GM21423 (cell line): ENCODE results near the gene ASB8.

ENCODE experiments used
- ATAC-seq: cut with Tn5 transposase; IDR thresholded peaks from one replicate; pipeline ENCODE4 v1.9.1; 2021; ENCODE audit warnings: mild to moderate bottlenecking, moderate library complexity; ENCODE audit not compliant: unreplicated experiment

The ASB8 gene, protein sequence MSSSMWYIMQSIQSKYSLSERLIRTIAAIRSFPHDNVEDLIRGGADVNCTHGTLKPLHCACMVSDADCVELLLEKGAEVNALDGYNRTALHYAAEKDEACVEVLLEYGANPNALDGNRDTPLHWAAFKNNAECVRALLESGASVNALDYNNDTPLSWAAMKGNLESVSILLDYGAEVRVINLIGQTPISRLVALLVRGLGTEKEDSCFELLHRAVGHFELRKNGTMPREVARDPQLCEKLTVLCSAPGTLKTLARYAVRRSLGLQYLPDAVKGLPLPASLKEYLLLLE

GRCh38 chr12:48157018-48157888, at the start of gene ASB8:
Gene ASB8, minus strand, starts transcription at chr12:48157515. Its CDS starts 4,019 bp downstream, at chr12:48153496.
- ATAC-seq: peak; percentile 85

GRCh38 chr12:48203192-48203591, 45.9 kb upstream of the ASB8 start, which contains the start of gene OR10AD1:
Gene OR10AD1, minus strand, starts transcription at chr12:48203292. Its CDS starts 0 bp downstream, at chr12:48203292.
- no peak for ATAC-seq

DNA sequence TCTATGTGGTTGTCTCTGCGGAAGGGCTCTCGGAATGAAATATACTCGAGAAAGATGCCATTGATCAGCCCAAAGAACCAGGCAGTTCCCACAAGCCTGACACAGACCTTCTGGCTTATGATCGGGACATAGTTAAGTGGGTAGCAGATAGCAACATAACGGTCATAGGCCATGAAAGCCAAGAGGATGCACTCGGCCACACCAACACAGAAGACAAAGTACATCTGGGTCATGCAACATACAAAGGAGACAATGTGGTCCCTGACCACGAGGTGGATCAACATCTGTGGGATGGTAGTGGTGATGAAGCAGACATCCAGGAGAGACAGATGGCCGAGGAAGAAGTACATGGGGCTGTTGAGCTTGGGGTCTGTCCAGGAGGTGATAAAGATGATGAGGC, 45.5 kb upstream of the ASB8 start:
- ATAC-seq: no peak

DNA sequence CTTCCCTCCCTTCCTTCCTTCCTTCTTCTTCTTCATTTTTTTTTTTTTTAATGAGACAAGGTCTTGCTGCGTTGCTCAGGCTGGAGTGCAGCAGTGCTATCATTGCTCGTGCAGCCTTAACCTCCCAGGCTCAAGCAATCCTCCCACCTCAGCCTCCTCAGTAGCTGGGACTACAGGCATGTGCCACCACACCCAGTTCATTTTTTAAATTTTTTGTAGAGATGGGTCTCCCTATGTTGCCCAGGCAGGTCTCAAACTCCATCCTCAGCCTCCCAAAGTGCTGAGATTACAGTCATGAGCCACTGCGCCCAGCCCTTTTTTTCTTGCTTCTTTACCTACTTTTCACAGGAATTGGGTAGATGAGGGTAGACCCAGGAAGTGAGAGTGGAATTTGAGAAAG, 44.2 kb upstream of the ASB8 start:
- ATAC-seq: no peak

- ATAC-seq: no peak
These were observed 43.8 kb upstream of the ASB8 start for GRCh38 chr12:48201091-48201490.

GRCh38 chr12:48199774-48200221, 42.5 kb upstream of the ASB8 start:
- no peak for ATAC-seq

GRCh38 chr12:48198985-48199384, 41.7 kb upstream of the ASB8 start:
- ATAC-seq: no peak

GRCh38 chr12:48198672-48198971, 41.3 kb upstream of the ASB8 start:
- peak; percentile 7 for ATAC-seq

DNA sequence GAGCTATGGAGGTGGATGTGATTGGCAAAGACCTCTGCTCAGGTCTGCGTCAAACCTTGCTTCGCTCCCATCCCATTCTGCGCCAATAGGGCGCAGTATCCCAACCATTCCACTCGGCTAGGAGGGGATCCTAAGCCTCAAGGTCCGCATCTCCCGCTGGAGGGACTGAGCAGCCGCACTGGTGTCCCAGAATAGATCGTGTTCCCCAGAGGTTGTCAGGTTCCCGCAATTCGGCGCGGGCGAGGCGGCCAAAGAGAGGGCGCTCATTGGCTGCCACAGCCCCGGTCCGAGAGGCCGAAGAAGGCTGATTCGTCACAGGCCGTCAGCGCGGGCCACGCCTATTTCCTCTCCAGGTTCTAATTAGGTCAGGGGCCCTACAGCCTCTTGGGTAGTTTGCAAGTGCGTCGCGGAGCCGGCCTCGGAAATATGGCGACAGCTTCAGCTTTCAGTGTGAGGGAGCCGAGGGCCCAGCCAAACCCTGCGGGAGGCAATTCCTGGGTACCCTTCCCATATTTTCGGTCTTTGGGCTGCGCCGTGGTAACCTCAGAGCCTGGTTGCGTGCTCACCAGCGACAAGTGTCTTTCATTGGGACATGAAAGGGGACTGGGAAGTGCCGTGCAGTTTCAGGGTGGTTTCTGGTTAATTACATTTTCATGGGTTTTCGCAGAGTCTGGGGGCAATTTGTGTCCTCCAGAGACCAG, 40.8 kb upstream of the ASB8 start:
- peak; percentile 100 for ATAC-seq

DNA sequence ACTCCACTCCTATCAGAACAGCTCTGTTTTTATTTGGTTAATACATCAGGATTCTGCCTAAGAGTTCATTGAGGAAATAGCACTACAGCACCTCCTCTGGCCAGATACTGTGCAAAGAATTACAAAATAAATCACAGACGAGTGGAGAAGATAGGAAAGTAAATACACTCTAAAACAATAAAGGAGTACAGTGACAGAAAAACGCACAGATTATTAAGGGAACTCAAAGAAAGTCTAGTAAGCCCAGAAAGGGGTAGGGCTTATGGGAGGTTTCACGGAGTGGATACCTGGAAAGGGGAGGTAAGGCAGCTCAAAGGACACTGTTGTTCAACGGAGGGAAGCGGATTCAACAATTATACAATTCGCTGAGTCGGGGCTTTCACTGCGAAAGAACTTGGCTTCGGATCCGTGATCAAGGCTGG, 40.2 kb upstream of the ASB8 start:
- ATAC-seq: peak; percentile 24

- no peak for ATAC-seq
These were observed 37.5 kb upstream of the ASB8 start for GRCh38 chr12:48194799-48195201.

DNA sequence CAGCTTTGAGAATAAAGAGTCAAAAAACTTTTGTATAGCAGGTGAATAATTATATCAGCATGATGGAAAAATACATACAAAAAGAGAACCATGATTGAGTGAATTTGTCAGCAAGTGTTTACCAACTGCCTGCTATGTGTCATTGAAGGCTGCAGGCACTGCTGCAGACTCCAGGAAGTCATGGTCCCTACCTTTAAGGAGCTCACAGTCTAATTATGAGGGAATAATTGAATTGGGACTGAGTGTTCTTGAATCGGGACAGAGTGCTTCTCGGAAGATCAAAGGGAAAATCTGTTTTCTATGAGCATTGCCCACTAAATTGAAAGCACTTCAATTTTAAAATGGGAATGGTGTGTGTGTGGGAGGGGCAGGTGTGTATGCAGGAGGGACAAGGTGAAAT, 36.3 kb upstream of the ASB8 start:
- no peak for ATAC-seq

DNA sequence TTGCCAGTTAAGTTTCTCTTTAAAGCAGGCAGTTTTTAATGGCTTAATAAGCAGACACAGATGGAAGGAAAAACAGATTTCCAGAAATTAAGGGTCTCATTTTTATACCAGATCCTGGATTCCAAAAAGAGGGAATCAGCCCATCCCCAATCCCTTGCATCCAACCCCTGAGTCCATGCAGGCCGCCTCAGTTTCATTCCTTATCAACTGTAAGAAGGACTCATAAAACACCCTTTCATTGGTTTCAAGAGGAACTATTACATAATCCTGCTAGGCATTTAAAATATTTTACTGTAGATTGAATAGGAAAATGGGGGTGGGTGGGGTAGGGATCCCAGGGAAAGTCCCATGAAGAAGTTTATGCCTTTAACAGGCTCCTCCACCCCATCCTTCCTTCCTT, 35.5 kb upstream of the ASB8 start:
- ATAC-seq: no peak

- no peak for ATAC-seq
These were observed 33.8 kb upstream of the ASB8 start for GRCh38 chr12:48191096-48191495.

- ATAC-seq: no peak
These were observed 32.2 kb upstream of the ASB8 start for GRCh38 chr12:48189331-48190125.

GRCh38 chr12:48187916-48188695, 30.8 kb upstream of the ASB8 start:
- ATAC-seq: no peak

- no peak for ATAC-seq
These were observed 28.0 kb upstream of the ASB8 start for GRCh38 chr12:48185181-48185919.

DNA sequence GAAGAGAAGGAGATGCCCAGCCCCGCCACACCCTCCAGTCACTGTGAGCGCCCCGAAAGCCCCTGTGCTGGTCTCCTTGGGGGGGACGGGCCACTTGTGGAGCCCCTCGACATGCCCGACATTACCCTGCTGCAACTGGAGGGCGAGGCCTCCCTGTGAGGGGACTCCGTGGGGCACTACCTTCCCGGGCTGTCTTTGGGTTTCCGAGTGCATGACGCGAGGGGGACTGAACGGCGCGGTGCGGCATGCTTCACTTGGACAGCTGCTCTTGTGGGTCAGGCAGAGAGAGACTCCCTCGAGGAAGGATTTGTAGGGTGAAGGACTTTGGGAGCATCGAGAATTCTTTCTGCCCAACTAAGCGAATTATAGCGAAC, 27.2 kb upstream of the ASB8 start:
- no peak for ATAC-seq

GRCh38 chr12:48183876-48184548, 26.7 kb upstream of the ASB8 start:
- ATAC-seq: no peak
